ENCODE results near the gene AMH. TPM values are rescaled to one million over a fixed set of nuclear protein-coding genes. Genes with fewer than 3 reads are reported as not detected.

The AMH gene
- total RNA-seq, 2 donors from 2014 or later, result 0.50 to 2.7 TPM

Other genes with a start within 250 kb of the AMH start
- gene BTBD2, start 233.6 kb upstream of the AMH start, total RNA-seq, result 10 to 100 TPM; 53.4 to 64.6 TPM
- 100 to 1,000 TPM; 256 to 288 TPM for gene MKNK2, start 198.1 kb upstream of the AMH start, total RNA-seq
- gene MOB3A, start 153.0 kb upstream of the AMH start, total RNA-seq, result 100 to 1,000 TPM; 108 to 162 TPM
- 10 to 100 TPM; 12.3 to 19.8 TPM for gene IZUMO4, start 152.4 kb upstream of the AMH start, total RNA-seq
- gene AP3D1, start 97.8 kb upstream of the AMH start, total RNA-seq, result 10 to 100 TPM; 82.2 to 86.0 TPM
- gene DOT1L, start 85.4 kb upstream of the AMH start, total RNA-seq, result 10 to 100 TPM; 32.3 to 42.1 TPM
- gene PLEKHJ1, start 13.0 kb upstream of the AMH start, total RNA-seq, result 10 to 100 TPM; 38.6 to 40.2 TPM
- gene SF3A2, start 12.5 kb upstream of the AMH start, total RNA-seq, result 100 to 1,000 TPM; 119 to 135 TPM
- 1 to 10 TPM in 1 of 2 donors, under 1 TPM in 1; 0.55 to 1.0 TPM for gene JSRP1, start 7.1 kb downstream of the AMH start, total RNA-seq
- gene PEAK3, start 32.9 kb downstream of the AMH start, total RNA-seq, result not detected
- gene LINGO3, start 58.8 kb downstream of the AMH start, total RNA-seq, result under 1 TPM; 0.20 to 0.29 TPM
- gene LSM7, start 79.3 kb downstream of the AMH start, total RNA-seq, result 10 to 100 TPM; 71.5 to 72.2 TPM
- 10 to 100 TPM; 73.2 to 86.1 TPM for gene SPPL2B, start 79.4 kb downstream of the AMH start, total RNA-seq
- not detected for gene TMPRSS9, start 110.9 kb downstream of the AMH start, total RNA-seq
- gene TIMM13, start 178.3 kb downstream of the AMH start, total RNA-seq, result 10 to 100 TPM; 22.3 to 27.8 TPM
- gene LMNB2, start 207.6 kb downstream of the AMH start, total RNA-seq, result 10 to 100 TPM; 13.1 to 16.0 TPM
- 100 to 1,000 TPM; 120 to 135 TPM for gene GADD45B, start 226.8 kb downstream of the AMH start, total RNA-seq